Measurements from ENCODE around the gene SPNS3.

The SPNS3 gene

DNA sequence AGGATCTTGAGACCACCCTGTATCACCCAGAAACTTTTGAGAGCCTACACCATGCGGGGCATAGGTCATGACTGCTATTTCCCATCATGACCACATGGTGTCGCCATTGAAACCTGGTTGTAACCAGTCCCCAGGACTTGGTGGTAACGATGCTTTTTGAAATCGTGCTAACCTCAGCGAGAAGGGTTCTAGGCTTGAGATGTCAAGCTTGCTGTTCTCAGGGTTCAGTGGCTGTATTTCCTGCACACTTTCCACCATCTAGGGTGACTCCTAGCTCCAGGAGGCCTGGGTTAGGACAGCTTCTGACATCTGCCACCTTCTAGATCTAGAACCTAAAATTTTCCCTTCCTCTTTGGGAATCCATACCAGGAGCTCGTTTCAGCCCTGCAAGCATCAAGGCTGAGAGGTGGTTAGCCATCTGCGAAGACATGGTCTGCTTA lies 13.0 kb upstream of the SPNS3 start:
- POLR2A ChIA-PET (ENCODE audit: low non-redundant PET), result no interaction called here
- TF ChIP-seq, protein P1, sequence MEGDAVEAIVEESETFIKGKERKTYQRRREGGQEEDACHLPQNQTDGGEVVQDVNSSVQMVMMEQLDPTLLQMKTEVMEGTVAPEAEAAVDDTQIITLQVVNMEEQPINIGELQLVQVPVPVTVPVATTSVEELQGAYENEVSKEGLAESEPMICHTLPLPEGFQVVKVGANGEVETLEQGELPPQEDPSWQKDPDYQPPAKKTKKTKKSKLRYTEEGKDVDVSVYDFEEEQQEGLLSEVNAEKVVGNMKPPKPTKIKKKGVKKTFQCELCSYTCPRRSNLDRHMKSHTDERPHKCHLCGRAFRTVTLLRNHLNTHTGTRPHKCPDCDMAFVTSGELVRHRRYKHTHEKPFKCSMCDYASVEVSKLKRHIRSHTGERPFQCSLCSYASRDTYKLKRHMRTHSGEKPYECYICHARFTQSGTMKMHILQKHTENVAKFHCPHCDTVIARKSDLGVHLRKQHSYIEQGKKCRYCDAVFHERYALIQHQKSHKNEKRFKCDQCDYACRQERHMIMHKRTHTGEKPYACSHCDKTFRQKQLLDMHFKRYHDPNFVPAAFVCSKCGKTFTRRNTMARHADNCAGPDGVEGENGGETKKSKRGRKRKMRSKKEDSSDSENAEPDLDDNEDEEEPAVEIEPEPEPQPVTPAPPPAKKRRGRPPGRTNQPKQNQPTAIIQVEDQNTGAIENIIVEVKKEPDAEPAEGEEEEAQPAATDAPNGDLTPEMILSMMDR (conservative IDR thresholded peaks at IDR 0.05; ENCODE audit: low read depth), result peak; percentile 86
- peak; percentile 76 for DNase-seq (ENCODE audit: low spot score)
- CTCF ChIA-PET, result interaction anchor here (0.5 to 1.1 kb wide), 12 partner anchors 28 to 328 kb away, joined by 3 to 8 read pairs (median 3); no protein-coding TSS in a partner anchor
- no peak overlapping the region for H3K27ac ChIP-seq

DNA sequence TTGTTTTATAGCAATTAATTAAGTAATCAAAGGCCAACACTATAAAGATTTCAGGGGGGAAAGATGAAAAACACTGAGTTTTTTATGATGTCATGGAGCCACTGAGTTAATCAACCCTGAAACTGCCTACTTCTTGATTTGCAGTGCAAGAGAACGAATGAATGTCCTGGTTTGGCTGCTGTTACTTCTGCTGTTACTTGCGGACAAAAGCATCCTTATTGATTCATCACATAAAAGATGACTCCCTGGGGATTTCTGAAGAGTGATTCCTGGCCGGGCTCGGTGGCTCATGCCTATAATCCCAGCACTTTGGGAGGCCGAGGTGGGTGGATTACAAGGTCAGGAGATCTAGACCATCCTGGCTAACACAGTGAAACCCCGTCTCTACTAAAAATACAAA lies 10.9 kb upstream of the SPNS3 start:
- no peak overlapping the region for H3K27ac ChIP-seq
- TF ChIP-seq, protein P1 (conservative IDR thresholded peaks at IDR 0.05; ENCODE audit: low read depth), result no peak
- ChIA-PET POLR2A (ENCODE audit: low non-redundant PET) (no interaction called here), CTCF (interaction anchor here (0.6 to 0.7 kb wide), 2 partner anchors 22 to 91 kb away, joined by 3 to 4 read pairs; no protein-coding TSS in a partner anchor)
- no peak for DNase-seq (ENCODE audit: low spot score)

DNA sequence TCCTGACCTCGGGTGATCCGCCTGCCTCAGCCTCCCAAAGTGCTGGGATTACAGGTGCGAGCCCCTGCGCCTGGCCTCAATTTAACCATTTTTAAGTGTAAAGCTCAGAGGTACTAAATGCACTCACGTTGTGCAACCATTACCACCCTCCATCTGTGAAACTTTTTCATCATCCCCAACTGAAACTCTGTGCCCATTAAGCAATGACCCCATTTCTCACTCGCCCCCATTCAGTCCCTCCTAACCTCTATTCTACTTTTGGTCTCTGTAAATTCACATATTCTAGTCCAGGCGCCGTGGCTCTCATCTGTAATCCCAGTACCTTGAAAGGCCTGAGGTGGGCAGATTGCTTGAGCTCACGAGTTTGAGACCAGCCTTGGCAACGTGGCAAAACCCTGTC lies 8.3 kb upstream of the SPNS3 start:
- DNase-seq (ENCODE audit: low spot score), result no peak
- H3K27ac ChIP-seq, result no peak overlapping the region
- ChIA-PET CTCF (interaction anchor here (0.6 kb wide), 1 partner anchor 241 kb away, joined by 6 read pairs; no protein-coding TSS in a partner anchor), POLR2A (ENCODE audit: low non-redundant PET) (no interaction called here)
- TF ChIP-seq, protein P1 (conservative IDR thresholded peaks at IDR 0.05; ENCODE audit: low read depth), result no peak

DNA sequence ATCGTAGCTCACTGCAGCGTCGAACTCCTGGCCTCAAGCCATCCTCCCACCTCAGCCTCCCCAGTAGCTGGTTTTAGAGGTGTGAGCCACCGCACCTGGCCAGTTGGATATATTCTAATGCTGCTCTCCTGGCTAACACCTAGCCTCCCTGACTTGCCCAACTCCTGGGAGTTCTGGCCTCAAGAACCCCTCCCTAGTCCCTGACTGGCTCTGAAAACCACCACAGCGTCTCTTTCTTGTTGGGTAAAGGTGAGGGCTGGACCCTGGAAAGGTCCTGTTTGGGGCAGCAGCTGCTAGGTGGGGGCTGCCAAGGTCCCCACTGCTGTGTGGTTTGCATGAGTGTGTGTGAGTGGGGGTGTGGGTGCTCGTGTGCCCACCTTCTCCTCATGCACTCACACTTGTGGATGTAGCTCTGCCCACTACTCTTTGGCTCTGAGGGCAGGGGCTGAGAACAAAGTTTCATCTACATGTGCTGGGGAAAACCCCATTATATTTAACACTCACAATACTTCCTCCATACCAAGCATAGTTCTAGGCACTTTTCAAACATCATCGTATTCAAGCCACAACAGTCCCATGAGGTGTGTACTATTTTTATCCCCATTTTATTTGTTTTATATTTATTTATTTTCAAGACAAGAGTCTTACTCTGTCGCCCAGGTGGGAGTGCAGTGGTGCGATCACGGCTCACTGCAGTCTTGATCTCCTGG lies 7.1 kb upstream of the SPNS3 start:
- no peak for DNase-seq (ENCODE audit: low spot score)
- ChIA-PET POLR2A (ENCODE audit: low non-redundant PET) (no interaction called here), CTCF (interaction anchor here (0.6 kb wide), 1 partner anchor 16 kb away, joined by 5 read pairs; no protein-coding TSS in a partner anchor)
- TF ChIP-seq, protein P1 (conservative IDR thresholded peaks at IDR 0.05; ENCODE audit: low read depth), result no peak
- H3K27ac ChIP-seq, result no peak overlapping the region

DNA sequence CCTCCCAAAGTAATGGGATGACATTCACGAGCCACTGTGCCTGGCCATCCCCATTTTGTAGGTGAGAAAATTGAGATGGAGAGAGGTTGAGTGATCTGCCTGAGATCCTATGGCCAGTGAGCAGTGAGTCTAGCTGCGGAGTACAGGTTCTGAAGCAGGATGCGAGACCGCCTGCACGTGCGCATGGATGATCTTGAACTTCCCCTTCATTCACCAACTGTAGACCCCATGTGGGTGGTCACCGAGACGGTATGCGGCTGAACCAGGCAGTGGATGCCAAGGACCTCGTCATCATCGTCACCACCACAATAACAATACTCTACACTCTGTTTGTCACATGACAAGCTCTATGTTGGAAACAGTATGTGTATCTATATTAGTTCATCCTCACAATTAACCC lies 6.2 kb upstream of the SPNS3 start:
- ChIA-PET CTCF (no interaction called here), POLR2A (ENCODE audit: low non-redundant PET) (no interaction called here)
- no peak overlapping the region for H3K27ac ChIP-seq
- no peak for DNase-seq (ENCODE audit: low spot score)
- TF ChIP-seq, protein P1 (conservative IDR thresholded peaks at IDR 0.05; ENCODE audit: low read depth), result no peak

DNA sequence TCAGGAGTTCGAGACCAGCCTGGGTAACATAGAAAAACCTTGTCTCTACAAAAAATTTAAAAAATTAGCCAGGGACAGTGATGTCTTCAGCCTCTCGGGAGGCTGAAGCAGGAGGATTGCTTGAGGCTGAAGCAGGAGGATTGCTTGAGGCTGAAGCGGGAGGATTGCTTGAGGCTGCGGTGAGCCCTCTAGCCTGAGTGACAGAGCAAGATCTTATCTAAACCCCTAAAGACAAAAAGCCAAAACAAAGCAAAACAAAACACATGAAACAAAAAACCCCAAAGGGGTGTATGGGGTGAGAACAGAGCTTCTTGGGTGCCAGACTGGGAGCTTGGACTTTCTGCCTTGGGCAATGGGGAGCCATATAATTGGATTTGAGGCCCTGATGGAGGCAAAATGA lies 2.6 kb downstream of the SPNS3 start:
- DNase-seq (ENCODE audit: low spot score), result no peak
- no peak overlapping the region for H3K27ac ChIP-seq
- ChIA-PET CTCF (no interaction called here), POLR2A (ENCODE audit: low non-redundant PET) (no interaction called here)
- TF ChIP-seq, protein P1 (conservative IDR thresholded peaks at IDR 0.05; ENCODE audit: low read depth), result no peak
